ENCODE data around the gene RPSA. TPM values are rescaled to one million over a fixed set of nuclear protein-coding genes. Genes with fewer than 3 reads are reported as not detected.

RPSA gene
- 1,367 and 1,530 TPM in 2 replicates for total RNA-seq

DNA sequence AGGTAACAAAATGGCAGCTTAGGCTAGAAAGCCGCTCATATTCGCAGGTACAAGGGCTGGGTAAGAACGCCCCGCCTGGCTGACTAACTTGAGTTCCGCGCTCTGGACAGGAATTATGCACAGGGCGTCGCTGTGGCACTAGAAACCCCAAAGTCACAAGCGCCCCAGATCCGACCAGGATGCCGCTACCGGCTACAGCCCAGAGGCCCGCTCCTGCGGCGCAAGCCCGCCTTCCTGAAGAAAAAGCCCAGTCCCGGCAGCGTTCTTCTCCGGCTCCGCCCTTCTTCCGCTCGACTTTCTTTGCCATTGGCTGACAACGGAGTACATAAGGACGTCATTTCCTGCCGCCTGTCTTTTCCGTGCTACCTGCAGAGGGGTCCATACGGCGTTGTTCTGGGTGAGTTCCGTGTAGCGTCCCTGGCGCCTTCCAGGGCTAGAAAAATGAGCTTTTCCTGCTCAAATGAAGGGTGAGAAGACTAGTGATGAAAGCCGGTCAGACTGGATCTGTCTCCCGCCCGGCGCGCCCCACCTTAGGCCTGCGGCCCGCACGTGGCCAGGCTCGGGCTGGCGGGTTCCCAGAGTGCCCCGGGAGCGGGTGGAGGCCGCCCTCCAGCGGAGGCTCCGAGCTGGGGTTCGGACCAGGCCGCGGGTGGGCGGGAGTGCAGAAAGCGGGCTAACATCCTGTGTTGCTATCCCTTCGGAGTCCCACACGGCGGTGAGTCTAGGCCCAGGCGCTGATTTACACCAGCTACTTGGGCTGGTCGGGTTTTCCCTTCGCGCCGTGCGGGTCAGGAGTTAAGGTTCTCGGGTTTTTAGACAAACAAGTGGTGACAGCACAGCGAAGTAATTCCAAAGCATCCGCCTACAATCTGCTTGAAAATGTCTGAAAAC is at the start of gene RPSA:
TSS of gene RPSA (plus strand) at position 353 of the 891 bp plus-strand sequence. CDS start 934 bp downstream, outside the sequence.

DNA sequence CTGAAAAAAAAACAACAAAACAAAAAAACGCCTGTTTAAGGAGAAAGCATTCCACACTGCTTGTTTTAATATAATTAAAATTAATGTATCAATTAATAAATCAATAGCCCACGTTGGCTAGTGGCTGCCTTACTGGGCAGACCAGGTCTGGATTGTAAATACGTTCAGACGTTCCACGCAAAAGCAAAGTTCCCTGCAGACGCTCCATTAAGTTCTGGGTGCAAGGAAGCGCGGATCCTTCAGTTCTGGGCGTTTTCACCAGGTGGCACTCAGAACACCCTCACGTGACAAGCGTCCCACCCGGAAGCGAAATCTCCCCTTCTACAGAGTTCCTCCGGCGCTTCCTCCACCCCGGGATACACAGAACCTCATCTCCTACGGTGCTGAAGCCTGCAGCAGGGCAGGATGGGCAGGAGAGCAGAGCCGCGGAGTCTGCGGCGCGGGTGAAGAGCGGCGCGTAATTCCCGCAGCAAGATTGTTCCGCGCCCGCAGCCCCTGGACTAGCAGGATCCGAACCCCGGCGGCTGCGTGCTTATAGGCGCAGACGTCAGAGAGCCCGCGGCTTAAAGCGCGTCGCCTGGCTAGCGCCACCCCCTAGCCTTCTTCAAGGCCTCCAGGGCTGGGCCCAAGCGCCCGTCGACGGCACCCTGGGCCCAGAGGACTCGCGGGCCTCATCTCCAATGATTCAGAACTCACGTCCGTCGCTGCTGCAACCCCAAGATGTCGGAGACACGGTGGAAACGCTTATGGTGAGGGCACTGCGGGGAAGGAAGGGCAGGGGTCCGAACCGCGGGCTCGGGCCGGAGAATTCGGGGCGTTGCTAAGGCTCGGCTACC is 23.3 kb upstream of the RPSA start, which contains the start of gene SLC25A38:
TSS of gene SLC25A38 (plus strand) at position 326 of the 836 bp plus-strand sequence. CDS start at position 681, 355 bp downstream.

Other genes starting within 250 kb of the RPSA start
- not detected in 2 replicates for gene XIRP1, start 214.1 kb upstream of the RPSA start, total RNA-seq
- gene CX3CR1, start 126.7 kb upstream of the RPSA start, total RNA-seq, result under 0.01 TPM in 1 of 2 replicates, not detected in the other
- not detected in 2 replicates for gene CCR8, start 77.0 kb upstream of the RPSA start, total RNA-seq
- gene SLC25A38, start 23.4 kb upstream of the RPSA start, total RNA-seq, result 13.5 and 18.0 TPM in 2 replicates
- under 0.01 TPM in 2 replicates for gene MOBP, start 61.0 kb downstream of the RPSA start, total RNA-seq

Measured in uterine smooth muscle cell (primary cell).